HepG2 (cell line): Measurements from ENCODE around the gene SPRY1. TPM values are rescaled to one million over a fixed set of nuclear protein-coding genes. Genes with fewer than 3 reads are reported as not detected.

Experiments
- CBX5 ChIP-seq: sonication (generic); formaldehyde crosslinking; IDR thresholded peaks from 2 replicates; pipeline ENCODE4 v1.4.0; 2020; ENCODE audit warnings: missing genetic modification reagents, borderline replicate concordance
- CREB1 ChIP-seq, 2 experiments: fragments of 450-650 bp in 1 of 2; IDR thresholded peaks; 2 replicates each; pipeline ENCODE4 v1.6.1; 2016 to 2017; ENCODE audit warnings: control low read depth in 1 of 2, mild to moderate bottlenecking in 1 of 2, missing compliant biosample characterization in 1 of 2, missing genetic modification characterization in 1 of 2
- ETV5 ChIP-seq: IDR thresholded peaks from 2 replicates; pipeline ENCODE4 v1.6.1; 2018; ENCODE audit warnings: missing biosample characterization, missing genetic modification reagents, inconsistent platforms, borderline replicate concordance
- ISX ChIP-seq: sonication (generic); formaldehyde crosslinking; conservative IDR thresholded peaks from 2 replicates; pipeline ENCODE4 v1.5.0; 2020; ENCODE audit warnings: missing genetic modification reagents
- KIAA2018 ChIP-seq: sonication (generic); formaldehyde crosslinking; IDR thresholded peaks from 2 replicates; pipeline ENCODE4 v1.5.0; 2020; ENCODE audit warnings: mild to moderate bottlenecking, missing genetic modification reagents, borderline replicate concordance
- MAFK ChIP-seq, 2 experiments: IDR thresholded peaks in 1 of 2; conservative IDR thresholded peaks in 1 of 2; 2 replicates each; pipeline ENCODE4 v1.6.1; 2011; ENCODE audit warnings: improper control_type of control experiment in 2 of 2, low read length in 2 of 2
- MTF1 ChIP-seq: sonication (generic); formaldehyde crosslinking; IDR thresholded peaks from 2 replicates; pipeline ENCODE4 v1.5.0; 2020; ENCODE audit warnings: missing genetic modification reagents
- PHF5A ChIP-seq: IDR thresholded peaks from one replicate; pipeline ENCODE4 v1.6.1; 2018; ENCODE audit warnings: low read depth, missing genetic modification reagents; ENCODE audit not compliant: unreplicated experiment
- SP1 ChIP-seq, 2 experiments: fragments of 450-650 bp in 1 of 2; sonication (generic) in 1 of 2; formaldehyde crosslinking in 1 of 2; IDR thresholded peaks; 2 replicates each; pipeline versions ENCODE4 v1.4.0 to v1.6.1; 2016 to 2020; ENCODE audit warnings: missing genetic modification reagents in 1 of 2
- TAF1 ChIP-seq: sonication (generic); formaldehyde crosslinking; IDR thresholded peaks from 2 replicates; pipeline ENCODE4 v1.4.0; 2020; ENCODE audit warnings: missing genetic modification reagents
- TARDBP ChIP-seq: sonication (generic); formaldehyde crosslinking; IDR thresholded peaks from 2 replicates; pipeline ENCODE4 v1.8.0; 2022; ENCODE audit warnings: mild to moderate bottlenecking, missing genetic modification reagents
- THAP11 ChIP-seq: IDR thresholded peaks from 2 replicates; pipeline ENCODE4 v1.6.1; 2016; ENCODE audit warnings: missing biosample characterization, missing genetic modification reagents
- ZBTB25 ChIP-seq: IDR thresholded peaks from 2 replicates; pipeline ENCODE4 v1.6.1; 2018; ENCODE audit warnings: missing genetic modification reagents
- ZNF687 ChIP-seq: sonication (generic); formaldehyde crosslinking; IDR thresholded peaks from 2 replicates; pipeline ENCODE4 v1.5.1; 2020; ENCODE audit warnings: mild to moderate bottlenecking, missing genetic modification reagents, moderate library complexity
- ZNF792 ChIP-seq: IDR thresholded peaks from 2 replicates; pipeline ENCODE4 v1.6.1; 2016
- polyA plus RNA-seq, 8 experiments: library from polyadenylated mRNA; depleted of rRNA in 3 of 8; stranded (reverse) in 7 of 8; unstranded in 1 of 8; fragments of >200 nt; fragmentation: Illumina TruSeq in 4 of 8; extraction: Trizol in 4 of 8; gene quantifications; 2 replicates each; pipeline versions ENCODE4 v1.2.1 to v1.2.3, GENCODE V29; 2011 to 2016; ENCODE audit warnings: low read depth in 4 of 8, missing spikeins in 1 of 8, mixed read lengths in 1 of 8; ENCODE audit not compliant: insufficient read depth in 1 of 8
- total RNA-seq, 5 experiments: library from RNA; depleted of rRNA; stranded (reverse); fragments of >200 nt; fragmentation: Illumina TruSeq; extraction: Trizol; gene quantifications; 2 replicates each; pipeline ENCODE4 v1.2.3, GENCODE V29; 2016; ENCODE audit warnings: low read depth in 1 of 5

SPRY1 gene
- total and polyA plus RNA-seq, 2 of the 13 experiments (the other 11 are each of a cell fraction or from before 2014, with no cell fraction given): 24.7 to 33.4 TPM

- TF ChIP-seq KIAA2018 (CRISPR knock-in tag) (no peak), ISX (CRISPR knock-in tag) (no peak), ZNF687 (CRISPR knock-in tag) (no peak), PHF5A (CRISPR knock-in tag) (no peak), TAF1 (CRISPR knock-in tag) (peak; percentile 92), ZNF792 (CRISPR knock-in tag) (peak; percentile 26; the same call in 1 of the 2 replicates), MTF1 (CRISPR knock-in tag) (no peak), CREB1 (IDR thresholded peaks at IDR 0.05) (no peak; the same call in 1 of the 2 replicates), CREB1 (CRISPR knock-in tag; IDR thresholded peaks at IDR 0.05) (peak; percentile 76), THAP11 (CRISPR knock-in tag) (0 out of 2 replicates have a peak, but pooled peaks have one; percentile 24), ETV5 (CRISPR knock-in tag) (peak; percentile 81; the same call in 1 of the 2 replicates), TARDBP (CRISPR knock-in tag) (0 out of 2 replicates have a peak, but pooled peaks have one; percentile 34), SP1 (IDR thresholded peaks at IDR 0.05) (no peak), SP1 (CRISPR knock-in tag; IDR thresholded peaks at IDR 0.05) (peak; percentile 67; the same call in 1 of the 2 replicates), CBX5 (CRISPR knock-in tag) (peak; percentile 80; the same call in 1 of the 2 replicates), MAFK (conservative IDR thresholded peaks at IDR 0.05 in 1 of 2, IDR thresholded peaks at IDR 0.05 in 1 of 2; ENCODE audit: low read length in 2 of 2) (peak in 1 of 2 experiments; percentile 13; a peak in 1 of 4 replicates), ZBTB25 (CRISPR knock-in tag) (peak; percentile 55; the same call in 1 of the 2 replicates)
These were observed at the start of gene SPRY1 (continued) for GRCh38 chr4:123396307-123397143.
